Astrocyte (in vitro differentiated cells and primary cell): ENCODE measurements around the gene CCL19. TPM values are rescaled to one million over a fixed set of nuclear protein-coding genes. Genes with fewer than 3 reads are reported as not detected.

Experiments used
- DNase-seq: peaks from one replicate; pipeline ENCODE4 v3.0.0-alpha.2; 2010; ENCODE audit warnings: low read depth
- FAIRE-seq: peaks from 2 replicates; lab custom pipeline; 2011; peaks lifted over from hg19 to GRCh38; lab: Jason Lieb, UNC
- H2AFZ ChIP-seq: 2 replicates; pipeline ENCODE4 v1.6.0; 2012; ENCODE audit warnings: low read depth, low read length, inconsistent platforms
- H3K27ac ChIP-seq: 2 replicates; pipeline ENCODE4 v1.5.1; 2011; ENCODE audit warnings: low read depth, low read length, inconsistent platforms
- H3K27me3 ChIP-seq: 2 replicates; pipeline ENCODE4 v1.6.0; 2011; ENCODE audit warnings: low read length, inconsistent platforms; ENCODE audit not compliant: insufficient read depth
- H3K36me3 ChIP-seq: 2 replicates; pipeline ENCODE4 v1.5.1; 2011; ENCODE audit warnings: low read length, inconsistent platforms; ENCODE audit not compliant: insufficient read depth
- H3K4me1 ChIP-seq: 2 replicates; pipeline ENCODE4 v1.5.1; 2011; ENCODE audit warnings: low read length, inconsistent platforms; ENCODE audit not compliant: insufficient read depth
- H3K4me2 ChIP-seq: 2 replicates; pipeline ENCODE4 v1.6.0; 2012; ENCODE audit warnings: low read length, inconsistent platforms
- H3K4me3 ChIP-seq: 2 replicates; pipeline ENCODE4 v1.5.1; 2011; ENCODE audit warnings: low read depth, mild to moderate bottlenecking, low read length, inconsistent platforms; ENCODE audit not compliant: insufficient read depth
- H3K79me2 ChIP-seq: 2 replicates; pipeline ENCODE4 v1.6.0; 2012; ENCODE audit warnings: mild to moderate bottlenecking, low read length, inconsistent platforms; ENCODE audit not compliant: insufficient read depth
- H3K9ac ChIP-seq: 2 replicates; pipeline ENCODE4 v1.6.0; 2012; ENCODE audit warnings: mild to moderate bottlenecking, low read length, inconsistent platforms
- H3K9me3 ChIP-seq: 2 replicates; pipeline ENCODE4 v1.5.1; 2012; ENCODE audit warnings: low read depth, mild to moderate bottlenecking, low read length, inconsistent platforms; ENCODE audit not compliant: insufficient read depth
- H4K20me1 ChIP-seq: 2 replicates; pipeline ENCODE4 v1.6.0; 2012; ENCODE audit warnings: low read length, inconsistent platforms; ENCODE audit not compliant: insufficient read depth
- H3K27ac Mint-ChIP-seq: one replicate; pipeline ENCODE4 v1.8.0; 2021; ENCODE audit warnings: mild to moderate bottlenecking, mixed read lengths; ENCODE audit not compliant: unreplicated experiment
- H3K27me3 Mint-ChIP-seq: one replicate; pipeline ENCODE4 v1.8.0; 2021; ENCODE audit warnings: low read depth, mixed read lengths; ENCODE audit not compliant: unreplicated experiment
- H3K36me3 Mint-ChIP-seq: one replicate; pipeline ENCODE4 v1.8.0; 2021; ENCODE audit warnings: low read depth, mixed read lengths; ENCODE audit not compliant: unreplicated experiment
- H3K4me1 Mint-ChIP-seq: one replicate; pipeline ENCODE4 v1.8.0; 2021; ENCODE audit warnings: low read depth, mixed read lengths; ENCODE audit not compliant: unreplicated experiment
- H3K4me3 Mint-ChIP-seq: one replicate; pipeline ENCODE4 v1.8.0; 2021; ENCODE audit warnings: mild to moderate bottlenecking, moderate library complexity, mixed read lengths; ENCODE audit not compliant: unreplicated experiment
- H3K9me3 Mint-ChIP-seq: one replicate; pipeline ENCODE4 v1.8.0; 2021; ENCODE audit warnings: mild to moderate bottlenecking, mixed read lengths; ENCODE audit not compliant: unreplicated experiment
- CTCF ChIP-seq: IDR thresholded peaks from 2 replicates; pipeline ENCODE4 v1.5.1; 2011; ENCODE audit warnings: low read depth, mild to moderate bottlenecking, inconsistent platforms, low read length, moderate library complexity; ENCODE audit not compliant: insufficient read depth
- EZH2 ChIP-seq: IDR thresholded peaks from 2 replicates; pipeline ENCODE4 v1.6.1; 2012; ENCODE audit warnings: mild to moderate bottlenecking, low read length, inconsistent platforms; ENCODE audit not compliant: insufficient read depth
- total RNA-seq: library from RNA; stranded (reverse); gene quantifications from 2 replicates; pipeline ENCODE4 v1.2.1, GENCODE V29; 2021

The CCL19 gene
- total RNA-seq, 1 donor from 2014 or later: not detected

GRCh38 chr9:34654323-34655051 is 36.6 kb downstream of the CCL19 start:
- Histone ChIP-seq H3K79me2 (no peaks in the 10 kb centered on the region), H3K9me3 (no peaks in the 10 kb centered on the region), H3K27me3 (no peaks in the 10 kb centered on the region), H3K4me2 (no peak overlapping the region), H4K20me1 (no peaks in the 10 kb centered on the region), H3K4me1 (peaks cover 27% of the 10 kb centered on the region), H3K4me3 (no peak overlapping the region), H3K36me3 (no peaks in the 10 kb centered on the region), H3K9ac (no peak overlapping the region), H2AFZ (no peak overlapping the region), H3K27ac (no peak overlapping the region)
- FAIRE-seq (no peak), DNase-seq (no peak)
- H3K4me1 Mint-ChIP-seq: peaks cover 29% of the 10 kb centered on the region
- H3K36me3 Mint-ChIP-seq: peaks cover 7% of the 10 kb centered on the region
- H3K27me3 Mint-ChIP-seq: peaks cover 5% of the 10 kb centered on the region
- no peaks in the 10 kb centered on the region for H3K9me3 Mint-ChIP-seq
- TF ChIP-seq CTCF (no peak), EZH2 (no peak)
- no peak overlapping the region for H3K27ac Mint-ChIP-seq
- no peak overlapping the region for H3K4me3 Mint-ChIP-seq

GRCh38 chr9:34653151-34654072 is 37.7 kb downstream of the CCL19 start:
- no peaks in the 10 kb centered on the region for H4K20me1 ChIP-seq
- peaks cover 10% of the 10 kb centered on the region for H3K36me3 Mint-ChIP-seq
- H2AFZ ChIP-seq: no peak overlapping the region
- no peak overlapping the region for H3K4me3 ChIP-seq
- H3K9me3 ChIP-seq: no peaks in the 10 kb centered on the region
- H3K4me3 Mint-ChIP-seq: peak overlapping the region; percentile 87
- H3K27ac Mint-ChIP-seq: peak overlapping the region; percentile 90
- H3K4me1 ChIP-seq: peaks cover 27% of the 10 kb centered on the region
- peaks cover 5% of the 10 kb centered on the region for H3K27me3 Mint-ChIP-seq
- no peak for FAIRE-seq
- no peak overlapping the region for H3K27ac ChIP-seq
- H3K27me3 ChIP-seq: no peaks in the 10 kb centered on the region
- H3K79me2 ChIP-seq: no peaks in the 10 kb centered on the region
- peak overlapping the region; percentile 86 for H3K4me2 ChIP-seq
- peak; percentile 32 for DNase-seq
- H3K36me3 ChIP-seq: no peaks in the 10 kb centered on the region
- no peak for TF ChIP-seq CTCF
- TF ChIP-seq EZH2: no peak
- H3K4me1 Mint-ChIP-seq: peaks cover 29% of the 10 kb centered on the region
- peak overlapping the region; percentile 60 for H3K9ac ChIP-seq
- H3K9me3 Mint-ChIP-seq: no peaks in the 10 kb centered on the region
